NCI-H2227 treated with DMSO at 0.1 percent for 48 hours (cell line): ENCODE measurements around the gene NAA16.

Experiments
- DNase-seq: peaks from one replicate; lab custom pipeline; 2025; lab: John Stamatoyannopoulos, UW

Gene NAA16

GRCh38 chr13:41304551-41304950 is 6.5 kb upstream of the NAA16 start:
- no peak for DNase-seq

GRCh38 chr13:41306271-41307145 is 4.6 kb upstream of the NAA16 start:
- no peak for DNase-seq

- no peak for DNase-seq
Measured at GRCh38 chr13:41307884-41308640, 3.0 kb upstream of the NAA16 start.

- DNase-seq = peak; percentile 18
Measured at GRCh38 chr13:41311406-41312175, 524 bp downstream of the NAA16 start.

GRCh38 chr13:41312176-41312500 is 1.1 kb downstream of the NAA16 start:
- DNase-seq = peak; percentile 6

GRCh38 chr13:41313117-41313516 is 2.0 kb downstream of the NAA16 start:
- no peak for DNase-seq

- DNase-seq = no peak
Measured at GRCh38 chr13:41313659-41314197, 2.7 kb downstream of the NAA16 start.

GRCh38 chr13:41315443-41316047 is 4.5 kb downstream of the NAA16 start:
- no peak for DNase-seq

GRCh38 chr13:41317243-41317642 is 6.2 kb downstream of the NAA16 start:
- DNase-seq = no peak

GRCh38 chr13:41325752-41326151 is 14.7 kb downstream of the NAA16 start:
- no peak for DNase-seq

GRCh38 chr13:41326661-41327060 is 15.6 kb downstream of the NAA16 start:
- no peak for DNase-seq

- DNase-seq = no peak
Measured at GRCh38 chr13:41327994-41328790, 17.1 kb downstream of the NAA16 start.

- DNase-seq = no peak
Measured at GRCh38 chr13:41332829-41333228, 21.8 kb downstream of the NAA16 start.

- no peak for DNase-seq
Measured at GRCh38 chr13:41334810-41335209, 23.7 kb downstream of the NAA16 start.

GRCh38 chr13:41344358-41344757 is 33.3 kb downstream of the NAA16 start:
- no peak for DNase-seq

GRCh38 chr13:41345165-41345913 is 34.3 kb downstream of the NAA16 start:
- DNase-seq = no peak

GRCh38 chr13:41345914-41346589 is 35.0 kb downstream of the NAA16 start:
- DNase-seq = no peak

- peak; percentile 29 for DNase-seq
Measured at GRCh38 chr13:41352935-41353840, 42.1 kb downstream of the NAA16 start.

- no peak for DNase-seq
Measured at GRCh38 chr13:41354416-41354815, 43.3 kb downstream of the NAA16 start.
